ENCODE results near the gene RPAP3.

RPAP3 gene

GRCh38 chr12:47730341-47730744, 24.5 kb upstream of the RPAP3 start:
- H3K27ac ChIP-seq (ENCODE audit: low read length): no peak overlapping the region
- H3K9ac ChIP-seq (ENCODE audit: low read length): no peak overlapping the region
- no peak overlapping the region for H3K4me3 ChIP-seq (ENCODE audit: low read length)
- H3K36me3 ChIP-seq (ENCODE audit: control insufficient read depth, low read depth, low read length): no peaks in the 10 kb centered on the region
- H3K4me1 ChIP-seq (ENCODE audit: control insufficient read depth, low read depth, low read length): peaks cover 15% of the 10 kb centered on the region
- H3K27me3 ChIP-seq (ENCODE audit: control insufficient read depth, insufficient read depth, low read length): no peaks in the 10 kb centered on the region
- no peaks in the 10 kb centered on the region for H3K9me3 ChIP-seq (ENCODE audit: control insufficient read depth, low read depth, low read length)

DNA sequence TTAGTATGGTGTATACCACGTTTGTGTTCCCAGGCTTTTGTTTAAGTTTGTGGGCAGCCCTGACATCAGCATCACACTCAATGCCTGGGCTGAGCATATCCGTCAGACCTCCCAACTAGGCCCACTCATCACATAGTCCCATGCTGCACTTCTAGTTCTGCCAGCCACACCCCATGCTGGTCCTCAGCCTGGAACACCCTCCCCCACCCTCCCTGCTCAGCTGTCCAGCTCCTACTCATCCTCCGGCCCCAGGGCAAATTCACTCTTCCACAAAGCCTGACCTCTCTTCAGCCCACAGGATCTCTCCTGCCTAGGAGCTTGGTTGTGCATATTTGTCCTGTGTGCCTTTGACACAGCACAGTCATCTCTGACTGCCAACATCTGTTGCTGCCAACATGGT, 23.4 kb upstream of the RPAP3 start:
- no peak overlapping the region for H3K4me3 ChIP-seq (ENCODE audit: low read length)
- no peaks in the 10 kb centered on the region for H3K27me3 ChIP-seq (ENCODE audit: control insufficient read depth, insufficient read depth, low read length)
- no peak overlapping the region for H3K9ac ChIP-seq (ENCODE audit: low read length)
- H3K4me1 ChIP-seq (ENCODE audit: control insufficient read depth, low read depth, low read length): peaks cover 4% of the 10 kb centered on the region
- no peaks in the 10 kb centered on the region for H3K36me3 ChIP-seq (ENCODE audit: control insufficient read depth, low read depth, low read length)
- H3K27ac ChIP-seq (ENCODE audit: low read length): no peak overlapping the region
- H3K9me3 ChIP-seq (ENCODE audit: control insufficient read depth, low read depth, low read length): no peaks in the 10 kb centered on the region

GRCh38 chr12:47725893-47726292, 20.1 kb upstream of the RPAP3 start:
- Histone ChIP-seq H3K36me3 (ENCODE audit: control insufficient read depth, low read depth, low read length) (no peaks in the 10 kb centered on the region), H3K4me3 (ENCODE audit: low read length) (no peak overlapping the region), H3K4me1 (ENCODE audit: control insufficient read depth, low read depth, low read length) (no peaks in the 10 kb centered on the region), H3K9ac (ENCODE audit: low read length) (no peak overlapping the region), H3K9me3 (ENCODE audit: control insufficient read depth, low read depth, low read length) (no peaks in the 10 kb centered on the region), H3K27ac (ENCODE audit: low read length) (no peak overlapping the region), H3K27me3 (ENCODE audit: control insufficient read depth, insufficient read depth, low read length) (no peaks in the 10 kb centered on the region)

DNA sequence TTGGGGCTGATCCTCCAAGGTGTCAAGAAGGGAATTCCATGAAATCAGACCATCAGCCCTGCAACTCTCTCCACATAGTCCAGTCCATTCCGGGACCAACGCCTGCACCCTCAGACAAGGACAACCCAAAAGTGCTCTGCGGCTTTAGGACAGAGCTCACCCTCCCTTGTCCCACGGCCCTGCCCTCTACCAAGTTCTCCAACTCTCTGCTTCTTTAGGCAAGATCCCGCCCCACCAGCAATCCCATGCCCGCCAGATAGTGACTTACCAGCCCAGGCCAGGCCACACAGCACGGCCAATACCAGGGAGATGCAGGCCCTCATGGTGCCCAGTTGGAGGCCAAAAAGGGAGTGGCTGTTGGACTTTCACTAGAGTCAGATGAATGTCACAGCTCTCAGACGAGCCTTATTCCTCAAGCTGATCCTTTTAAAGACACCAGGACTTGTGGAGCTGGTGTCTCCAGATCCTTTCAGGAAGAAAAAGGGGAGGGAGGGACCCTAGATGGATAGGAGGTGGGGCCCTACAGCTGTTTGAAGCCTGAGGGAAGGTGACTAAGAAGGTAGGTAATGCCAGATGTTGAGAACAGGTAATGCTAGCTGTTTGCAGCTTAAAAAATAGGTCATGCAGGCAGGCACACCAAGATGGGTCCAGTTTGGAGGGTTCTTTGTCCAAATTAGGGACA, 19.4 kb upstream of the RPAP3 start, which contains the start of gene ENDOU:
Gene ENDOU, minus strand, starts transcription at position 400 of the 682 bp plus-strand sequence. Its CDS starts 77 bp downstream, at position 323.
- Histone ChIP-seq H3K4me1 (ENCODE audit: control insufficient read depth, low read depth, low read length) (no peaks in the 10 kb centered on the region), H3K9me3 (ENCODE audit: control insufficient read depth, low read depth, low read length) (no peaks in the 10 kb centered on the region), H3K36me3 (ENCODE audit: control insufficient read depth, low read depth, low read length) (no peaks in the 10 kb centered on the region), H3K27me3 (ENCODE audit: control insufficient read depth, insufficient read depth, low read length) (no peaks in the 10 kb centered on the region), H3K9ac (ENCODE audit: low read length) (no peak within 1 kb of the TSS), H3K4me3 (ENCODE audit: low read length) (no peak within 1 kb of the TSS), H3K27ac (ENCODE audit: low read length) (no peak within 1 kb of the TSS)

DNA sequence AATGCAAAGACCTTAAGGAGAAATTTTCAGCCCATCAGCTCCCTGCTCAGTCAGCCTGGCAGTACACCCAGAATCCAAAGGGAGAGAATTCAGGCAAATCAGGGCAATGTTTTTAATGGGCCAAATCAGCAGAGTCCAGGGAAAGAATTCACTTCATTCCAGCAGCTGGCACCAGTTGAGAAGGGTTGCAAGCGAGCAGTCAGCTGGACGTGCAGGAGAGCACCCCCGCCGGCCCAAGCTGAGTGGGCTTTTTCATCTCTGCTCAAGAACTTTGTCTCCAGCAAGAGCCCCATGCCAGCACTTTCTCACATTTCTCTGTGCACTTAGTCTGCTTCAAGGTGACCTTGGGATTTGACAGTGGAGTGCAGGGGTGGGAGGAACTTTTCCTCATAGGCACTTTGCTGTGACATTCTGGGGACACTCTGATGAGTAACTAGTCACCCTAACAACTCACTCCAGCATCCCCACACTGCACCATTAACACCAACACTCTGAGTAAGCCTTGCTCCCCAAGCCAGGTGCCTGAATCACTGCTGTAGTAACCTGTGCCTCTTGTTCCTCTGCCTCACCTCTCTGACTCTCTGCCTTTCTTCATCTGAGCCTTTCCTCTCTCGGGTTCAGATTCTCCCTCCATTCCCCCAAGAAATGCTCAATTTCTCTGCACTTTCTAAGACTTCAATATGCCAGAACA, 17.3 kb upstream of the RPAP3 start:
- no peaks in the 10 kb centered on the region for H3K36me3 ChIP-seq (ENCODE audit: control insufficient read depth, low read depth, low read length)
- H3K9ac ChIP-seq (ENCODE audit: low read length): no peak overlapping the region
- H3K4me3 ChIP-seq (ENCODE audit: low read length): no peak overlapping the region
- no peaks in the 10 kb centered on the region for H3K9me3 ChIP-seq (ENCODE audit: control insufficient read depth, low read depth, low read length)
- no peak overlapping the region for H3K27ac ChIP-seq (ENCODE audit: low read length)
- H3K4me1 ChIP-seq (ENCODE audit: control insufficient read depth, low read depth, low read length): peaks cover 5% of the 10 kb centered on the region
- no peaks in the 10 kb centered on the region for H3K27me3 ChIP-seq (ENCODE audit: control insufficient read depth, insufficient read depth, low read length)

- Histone ChIP-seq H3K36me3 (ENCODE audit: control insufficient read depth, low read depth, low read length) (no peaks in the 10 kb centered on the region), H3K27ac (ENCODE audit: low read length) (no peak overlapping the region), H3K4me1 (ENCODE audit: control insufficient read depth, low read depth, low read length) (peaks cover 13% of the 10 kb centered on the region)
Measured at GRCh38 chr12:47722136-47722834, 16.5 kb upstream of the RPAP3 start.

DNA sequence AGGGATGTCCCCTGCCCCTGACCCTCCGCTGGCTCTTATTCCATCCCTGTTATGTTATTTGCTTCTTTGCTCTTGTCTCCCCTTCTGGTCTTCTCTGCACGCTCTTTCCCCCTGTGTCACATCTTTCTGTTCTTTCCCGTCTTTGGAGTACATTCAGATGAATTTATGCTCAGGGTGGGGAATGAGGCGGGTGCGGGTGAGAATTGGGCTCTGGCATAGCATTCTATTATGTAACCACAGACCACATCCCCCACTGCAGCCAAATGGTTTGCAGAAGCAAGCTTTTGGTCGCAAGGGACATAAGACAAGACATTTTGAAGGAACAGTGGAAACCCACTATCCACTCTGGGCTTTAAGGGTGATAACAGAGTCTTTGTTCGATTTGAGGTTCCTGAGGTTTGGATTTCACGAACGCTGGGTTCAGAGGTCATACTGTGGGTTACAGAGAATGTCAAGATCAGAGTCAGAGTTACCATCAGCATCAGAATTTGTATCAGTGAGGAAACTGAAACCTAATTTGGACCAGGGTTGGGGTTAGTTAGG, 15.7 kb upstream of the RPAP3 start:
- Histone ChIP-seq H3K27me3 (ENCODE audit: control insufficient read depth, insufficient read depth, low read length) (peaks cover 9% of the 10 kb centered on the region), H3K9ac (ENCODE audit: low read length) (no peak overlapping the region), H3K4me1 (ENCODE audit: control insufficient read depth, low read depth, low read length) (peaks cover 14% of the 10 kb centered on the region), H3K4me3 (ENCODE audit: low read length) (no peak overlapping the region), H3K36me3 (ENCODE audit: control insufficient read depth, low read depth, low read length) (no peaks in the 10 kb centered on the region), H3K27ac (ENCODE audit: low read length) (no peak overlapping the region), H3K9me3 (ENCODE audit: control insufficient read depth, low read depth, low read length) (no peaks in the 10 kb centered on the region)

More at GRCh38 chr12:47722136-47722834, 16.5 kb upstream of the RPAP3 start:
- Histone ChIP-seq H3K9me3 (ENCODE audit: control insufficient read depth, low read depth, low read length) (no peaks in the 10 kb centered on the region), H3K4me3 (ENCODE audit: low read length) (no peak overlapping the region), H3K27me3 (ENCODE audit: control insufficient read depth, insufficient read depth, low read length) (peaks cover 1% of the 10 kb centered on the region), H3K9ac (ENCODE audit: low read length) (no peak overlapping the region)

DNA sequence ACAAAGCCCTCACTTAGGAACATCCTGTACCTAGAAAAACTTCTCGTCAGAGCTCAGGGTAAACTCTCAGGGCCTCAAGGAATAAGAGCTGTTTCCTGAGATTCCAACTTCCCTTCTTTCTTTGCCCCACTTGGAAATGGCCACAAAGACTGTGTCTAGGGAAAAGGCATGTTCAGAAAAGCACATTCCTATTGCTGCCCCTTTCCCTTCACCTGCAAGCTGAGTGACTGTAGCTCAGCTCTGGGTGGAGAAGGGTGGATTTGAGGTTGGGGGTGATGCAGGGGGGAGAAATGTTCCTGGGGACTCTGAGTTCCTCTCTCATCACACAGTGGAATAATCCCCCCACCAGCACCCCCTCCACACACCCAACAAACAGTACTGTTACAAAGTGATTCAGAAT, 12.7 kb upstream of the RPAP3 start:
- H3K4me1 ChIP-seq (ENCODE audit: control insufficient read depth, low read depth, low read length): peaks cover 14% of the 10 kb centered on the region
- H3K27me3 ChIP-seq (ENCODE audit: control insufficient read depth, insufficient read depth, low read length): peaks cover 19% of the 10 kb centered on the region
- H3K9me3 ChIP-seq (ENCODE audit: control insufficient read depth, low read depth, low read length): no peaks in the 10 kb centered on the region
- H3K36me3 ChIP-seq (ENCODE audit: control insufficient read depth, low read depth, low read length): no peaks in the 10 kb centered on the region
- no peak overlapping the region for H3K4me3 ChIP-seq (ENCODE audit: low read length)
- H3K27ac ChIP-seq (ENCODE audit: low read length): no peak overlapping the region
- H3K9ac ChIP-seq (ENCODE audit: low read length): no peak overlapping the region

- H3K36me3 ChIP-seq (ENCODE audit: control insufficient read depth, low read depth, low read length): no peaks in the 10 kb centered on the region
- peaks cover 14% of the 10 kb centered on the region for H3K4me1 ChIP-seq (ENCODE audit: control insufficient read depth, low read depth, low read length)
- H3K9ac ChIP-seq (ENCODE audit: low read length): peak overlapping the region; percentile 35
- no peak overlapping the region for H3K4me3 ChIP-seq (ENCODE audit: low read length)
- peaks cover 19% of the 10 kb centered on the region for H3K27me3 ChIP-seq (ENCODE audit: control insufficient read depth, insufficient read depth, low read length)
- peak overlapping the region; percentile 45 for H3K27ac ChIP-seq (ENCODE audit: low read length)
- H3K9me3 ChIP-seq (ENCODE audit: control insufficient read depth, low read depth, low read length): no peaks in the 10 kb centered on the region
Measured at GRCh38 chr12:47717443-47718193, 11.8 kb upstream of the RPAP3 start.

DNA sequence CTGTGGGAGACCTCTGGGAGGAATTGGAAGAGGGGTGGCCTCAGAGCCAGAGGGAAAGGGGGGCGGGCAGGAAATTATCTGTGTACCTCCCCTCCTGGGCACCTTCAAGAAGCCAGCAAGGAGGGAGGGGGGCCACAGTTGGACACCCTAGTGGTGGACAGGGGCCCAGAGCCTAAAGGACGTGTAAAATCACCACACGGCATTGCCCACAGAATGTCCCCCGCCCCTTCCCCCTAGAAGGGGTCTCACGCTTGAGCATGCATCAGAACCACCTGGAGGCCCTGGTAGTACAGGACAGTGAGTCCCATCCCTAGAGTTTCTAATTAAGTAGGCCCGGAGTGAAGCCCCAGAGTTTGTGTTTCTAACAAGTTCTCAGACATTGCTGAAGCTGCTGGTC, 11.2 kb upstream of the RPAP3 start:
- H3K27me3 ChIP-seq (ENCODE audit: control insufficient read depth, insufficient read depth, low read length): peaks cover 19% of the 10 kb centered on the region
- H3K27ac ChIP-seq (ENCODE audit: low read length): no peak overlapping the region
- H3K4me1 ChIP-seq (ENCODE audit: control insufficient read depth, low read depth, low read length): peaks cover 14% of the 10 kb centered on the region
- no peaks in the 10 kb centered on the region for H3K9me3 ChIP-seq (ENCODE audit: control insufficient read depth, low read depth, low read length)
- no peak overlapping the region for H3K4me3 ChIP-seq (ENCODE audit: low read length)
- H3K36me3 ChIP-seq (ENCODE audit: control insufficient read depth, low read depth, low read length): no peaks in the 10 kb centered on the region
- no peak overlapping the region for H3K9ac ChIP-seq (ENCODE audit: low read length)
